GM23338 (cell line): ENCODE measurements around the gene GFAP. TPM values are rescaled to one million over a fixed set of nuclear protein-coding genes. Genes with fewer than 3 reads are reported as not detected.
"Not testable (repeated sequence)": the region's sequence is repeated elsewhere in the genome, so short reads cannot be mapped to it uniquely, and the experiment has no call there.

ENCODE experiments used
- ATAC-seq: fragments of 200-7000 bp; cut with Tn5 transposase; 3 replicates; pipeline ENCODE4 v1.9.1; 2020
- DNase-seq: peaks from one replicate; pipeline ENCODE4 v3.0.0-alpha.2; 2015; ENCODE audit warnings: low spot score
- H2AFZ ChIP-seq: fragments of 200-600 bp; sonication (generic); 2 replicates; pipeline ENCODE4 v1.8.0; 2016; ENCODE audit warnings: antibody characterized with exemption, mild to moderate bottlenecking, moderate library complexity
- H3F3A ChIP-seq: fragments of 200-600 bp; sonication (generic); replicated peaks from 2 replicates; pipeline ENCODE4 v1.8.0; 2017; ENCODE audit warnings: antibody characterized with exemption, mixed run types, low read depth
- H3K27ac ChIP-seq: fragments of 200-600 bp; sonication (generic); 2 replicates; pipeline ENCODE4 v1.6.1; 2016; ENCODE audit warnings: low read depth
- H3K27me3 ChIP-seq: fragments of 200-600 bp; sonication (generic); 2 replicates; pipeline ENCODE4 v1.8.0; 2016; ENCODE audit warnings: mild to moderate bottlenecking, mixed run types, moderate library complexity; ENCODE audit not compliant: insufficient read depth
- H3K36me3 ChIP-seq: fragments of 200-600 bp; sonication (generic); 2 replicates; pipeline ENCODE4 v1.8.0; 2016; ENCODE audit warnings: mild to moderate bottlenecking; ENCODE audit not compliant: insufficient read depth
- H3K4me1 ChIP-seq: fragments of 200-600 bp; sonication (generic); 2 replicates; pipeline ENCODE4 v1.8.0; 2016; ENCODE audit warnings: mild to moderate bottlenecking, moderate library complexity; ENCODE audit not compliant: insufficient read depth
- H3K4me2 ChIP-seq: fragments of 200-600 bp; sonication (generic); 2 replicates; pipeline ENCODE4 v1.7.1; 2017; ENCODE audit warnings: mixed run types
- H3K4me3 ChIP-seq: fragments of 200-600 bp; sonication (generic); 2 replicates; pipeline ENCODE4 v1.6.1; 2016; ENCODE audit warnings: mixed run types
- H3K79me2 ChIP-seq: fragments of 200-600 bp; sonication (generic); replicated peaks from 2 replicates; pipeline ENCODE4 v1.8.0; 2017; ENCODE audit warnings: mild to moderate bottlenecking; ENCODE audit not compliant: insufficient read depth
- H3K9me2 ChIP-seq: fragments of 200-600 bp; sonication (generic); 2 replicates; pipeline ENCODE4 v1.8.0; 2017; ENCODE audit not compliant: insufficient read depth
- H4K20me1 ChIP-seq: fragments of 200-600 bp; sonication (generic); replicated peaks from 2 replicates; pipeline ENCODE4 v1.8.0; 2017; ENCODE audit warnings: mild to moderate bottlenecking; ENCODE audit not compliant: insufficient read depth
- H3K27ac Mint-ChIP-seq: 2 replicates; pipeline ENCODE4 v1.8.0; 2020; ENCODE audit warnings: inconsistent platforms, mild to moderate bottlenecking, moderate library complexity, mixed read lengths
- H3K27me3 Mint-ChIP-seq: 3 replicates; pipeline ENCODE4 v1.8.0; 2022; ENCODE audit warnings: low read depth, mild to moderate bottlenecking, moderate library complexity, mixed read lengths, inconsistent platforms; ENCODE audit not compliant: insufficient read depth, poor library complexity
- H3K36me3 Mint-ChIP-seq: 3 replicates; pipeline ENCODE4 v1.8.0; 2021; ENCODE audit warnings: low read depth, mild to moderate bottlenecking, inconsistent platforms, moderate library complexity, mixed read lengths
- H3K4me1 Mint-ChIP-seq: 3 replicates; pipeline ENCODE4 v1.8.0; 2020; ENCODE audit warnings: mild to moderate bottlenecking, inconsistent platforms, mixed read lengths
- H3K4me3 Mint-ChIP-seq: 3 replicates; pipeline ENCODE4 v1.8.0; 2021; ENCODE audit warnings: moderate library complexity, mild to moderate bottlenecking, inconsistent platforms, mixed read lengths
- H3K9me3 Mint-ChIP-seq: 3 replicates; pipeline ENCODE4 v1.8.0; 2020; ENCODE audit warnings: moderate library complexity, mild to moderate bottlenecking, inconsistent platforms, mixed read lengths
- CTCF ChIP-seq, 2 experiments: fragments of 200-600 bp in 1 of 2; sonication (generic) in 1 of 2; conservative IDR thresholded peaks; 2 replicates each; pipeline versions ENCODE4 v1.5.1 to v1.6.1; 2016 to 2017; ENCODE audit warnings: antibody characterized with exemption in 2 of 2, low read depth in 2 of 2, mild to moderate bottlenecking in 2 of 2, moderate library complexity in 1 of 2
- EZH2phosphoT487 ChIP-seq: fragments of 200-600 bp; sonication (generic); IDR thresholded peaks from one replicate; pipeline ENCODE4 v1.8.1; 2018; ENCODE audit warnings: antibody characterized with exemption; ENCODE audit not compliant: unreplicated experiment
- POLR2AphosphoS5 ChIP-seq: IDR thresholded peaks from 2 replicates; pipeline ENCODE4 v1.6.1; 2016; ENCODE audit warnings: antibody characterized with exemption, low read depth
- REST ChIP-seq: IDR thresholded peaks from one replicate; pipeline ENCODE4 v1.6.1; 2018; ENCODE audit warnings: antibody characterized with exemption; ENCODE audit not compliant: unreplicated experiment
- ZNF462 ChIP-seq: fragments of 250-450 bp; sonication (Bioruptor Pico); IDR thresholded peaks from 2 replicates; pipeline ENCODE4 v1.5.0; 2020; ENCODE audit warnings: mild to moderate bottlenecking, moderate library complexity
- polyA plus RNA-seq: library from polyadenylated mRNA; unstranded; fragments of >200 nt; fragmentation: Nextera tagmentation; extraction: Ambion mirVana; gene quantifications from 2 replicates; pipeline ENCODE4 v1.2.1, GENCODE V29; 2016
- total RNA-seq: library from RNA; depleted of rRNA; stranded (reverse); fragments of >200 nt; shearing (Covaris generic); gene quantifications from 2 replicates; pipeline ENCODE4 v1.2.3, GENCODE V29; 2014

The GFAP gene
- total and polyA plus RNA-seq, 2 experiments from 2014 or later: 0.15 to 5.1 TPM

GRCh38 chr17:44945652-44946051, 30.4 kb upstream of the GFAP start:
- Histone ChIP-seq H3K4me1 (peaks cover 16% of the 10 kb centered on the region), H3K79me2 (peaks cover 68% of the 10 kb centered on the region), H4K20me1 (peaks cover 36% of the 10 kb centered on the region)
- not testable (repeated sequence) for H3K27ac Mint-ChIP-seq, H3F3A ChIP-seq, H2AFZ ChIP-seq, H3K27ac ChIP-seq, H3K27me3 Mint-ChIP-seq, H3K9me2 ChIP-seq, DNase-seq, H3K4me2 ChIP-seq, H3K9me3 Mint-ChIP-seq, H3K4me3 ChIP-seq, ATAC-seq, H3K36me3 ChIP-seq, H3K27me3 ChIP-seq
- peak overlapping the region; percentile 97 for H3K4me3 Mint-ChIP-seq
- H3K4me1 Mint-ChIP-seq: peaks cover 14% of the 10 kb centered on the region
- peaks cover 41% of the 10 kb centered on the region for H3K36me3 Mint-ChIP-seq

- H3K4me3 ChIP-seq: no peak overlapping the region
- H3K79me2 ChIP-seq: peaks cover 100% of the 10 kb centered on the region
- H2AFZ ChIP-seq: no peak overlapping the region
- Mint-ChIP-seq H3K27me3 (peaks cover 6% of the 10 kb centered on the region), H3K36me3 (peaks cover 59% of the 10 kb centered on the region), H3K27ac (no peak overlapping the region), H3K9me3 (no peaks in the 10 kb centered on the region), H3K4me1 (peaks cover 21% of the 10 kb centered on the region), H3K4me3 (no peak overlapping the region)
- no peak overlapping the region for H3K4me2 ChIP-seq
- H3K9me2 ChIP-seq: no peaks in the 10 kb centered on the region
- no peaks in the 10 kb centered on the region; the same call in 1 of the 2 replicates for H3F3A ChIP-seq
- peaks cover 12% of the 10 kb centered on the region for H3K4me1 ChIP-seq
- H3K27ac ChIP-seq: peak overlapping the region; percentile 58; the same call in 1 of the 2 replicates
- ATAC-seq (no peak), DNase-seq (no peak)
- peaks cover 20% of the 10 kb centered on the region for H3K36me3 ChIP-seq
- no peaks in the 10 kb centered on the region for H3K27me3 ChIP-seq
- TF ChIP-seq POLR2AphosphoS5 (no peak), CTCF (conservative IDR thresholded peaks at IDR 0.05; ENCODE audit: low read depth in 2 of 2) (no peak), ZNF462 (CRISPR knock-in tag) (no peak), REST (no peak), EZH2phosphoT487 (no peak)
- peaks cover 42% of the 10 kb centered on the region for H4K20me1 ChIP-seq
These were observed 27.2 kb upstream of the GFAP start for GRCh38 chr17:44942456-44942855.
